ENCODE measurements around the gene FIBCD1. TPM values are rescaled to one million over a fixed set of nuclear protein-coding genes. Genes with fewer than 3 reads are reported as not detected.
A peak's percentile ranks its signal among the peaks of the same experiment; 100 is the strongest.

The FIBCD1 gene
- total RNA-seq, 1 experiment from 2014 or later: 6.6 TPM

DNA sequence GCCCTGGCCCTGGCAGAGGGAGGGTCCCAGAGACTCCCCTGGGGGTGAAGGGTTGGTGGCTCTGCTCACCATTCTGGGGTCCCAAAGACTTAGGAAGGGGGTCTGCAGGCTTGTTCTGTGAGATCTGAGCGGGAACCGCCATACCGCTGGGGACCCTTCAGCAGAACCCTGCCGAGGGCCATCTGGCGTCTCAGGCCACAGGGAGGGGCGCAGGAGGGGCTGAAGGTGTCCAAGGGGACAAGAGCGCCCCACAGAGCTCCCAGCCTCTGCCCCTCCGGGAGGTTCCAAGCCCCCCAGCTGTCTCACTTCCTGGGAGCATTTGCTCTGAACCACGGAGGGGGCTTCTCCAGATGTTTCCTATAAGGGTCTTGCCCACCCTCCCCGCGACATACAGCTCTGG lies 4.8 kb downstream of the FIBCD1 start (continued):
- TF ChIP-seq, protein P1, sequence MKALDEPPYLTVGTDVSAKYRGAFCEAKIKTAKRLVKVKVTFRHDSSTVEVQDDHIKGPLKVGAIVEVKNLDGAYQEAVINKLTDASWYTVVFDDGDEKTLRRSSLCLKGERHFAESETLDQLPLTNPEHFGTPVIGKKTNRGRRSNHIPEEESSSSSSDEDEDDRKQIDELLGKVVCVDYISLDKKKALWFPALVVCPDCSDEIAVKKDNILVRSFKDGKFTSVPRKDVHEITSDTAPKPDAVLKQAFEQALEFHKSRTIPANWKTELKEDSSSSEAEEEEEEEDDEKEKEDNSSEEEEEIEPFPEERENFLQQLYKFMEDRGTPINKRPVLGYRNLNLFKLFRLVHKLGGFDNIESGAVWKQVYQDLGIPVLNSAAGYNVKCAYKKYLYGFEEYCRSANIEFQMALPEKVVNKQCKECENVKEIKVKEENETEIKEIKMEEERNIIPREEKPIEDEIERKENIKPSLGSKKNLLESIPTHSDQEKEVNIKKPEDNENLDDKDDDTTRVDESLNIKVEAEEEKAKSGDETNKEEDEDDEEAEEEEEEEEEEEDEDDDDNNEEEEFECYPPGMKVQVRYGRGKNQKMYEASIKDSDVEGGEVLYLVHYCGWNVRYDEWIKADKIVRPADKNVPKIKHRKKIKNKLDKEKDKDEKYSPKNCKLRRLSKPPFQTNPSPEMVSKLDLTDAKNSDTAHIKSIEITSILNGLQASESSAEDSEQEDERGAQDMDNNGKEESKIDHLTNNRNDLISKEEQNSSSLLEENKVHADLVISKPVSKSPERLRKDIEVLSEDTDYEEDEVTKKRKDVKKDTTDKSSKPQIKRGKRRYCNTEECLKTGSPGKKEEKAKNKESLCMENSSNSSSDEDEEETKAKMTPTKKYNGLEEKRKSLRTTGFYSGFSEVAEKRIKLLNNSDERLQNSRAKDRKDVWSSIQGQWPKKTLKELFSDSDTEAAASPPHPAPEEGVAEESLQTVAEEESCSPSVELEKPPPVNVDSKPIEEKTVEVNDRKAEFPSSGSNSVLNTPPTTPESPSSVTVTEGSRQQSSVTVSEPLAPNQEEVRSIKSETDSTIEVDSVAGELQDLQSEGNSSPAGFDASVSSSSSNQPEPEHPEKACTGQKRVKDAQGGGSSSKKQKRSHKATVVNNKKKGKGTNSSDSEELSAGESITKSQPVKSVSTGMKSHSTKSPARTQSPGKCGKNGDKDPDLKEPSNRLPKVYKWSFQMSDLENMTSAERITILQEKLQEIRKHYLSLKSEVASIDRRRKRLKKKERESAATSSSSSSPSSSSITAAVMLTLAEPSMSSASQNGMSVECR (CRISPR knock-in tag; IDR thresholded peaks at IDR 0.05; ENCODE audit: borderline replicate concordance): no peak
- TF ChIP-seq, protein P2, sequence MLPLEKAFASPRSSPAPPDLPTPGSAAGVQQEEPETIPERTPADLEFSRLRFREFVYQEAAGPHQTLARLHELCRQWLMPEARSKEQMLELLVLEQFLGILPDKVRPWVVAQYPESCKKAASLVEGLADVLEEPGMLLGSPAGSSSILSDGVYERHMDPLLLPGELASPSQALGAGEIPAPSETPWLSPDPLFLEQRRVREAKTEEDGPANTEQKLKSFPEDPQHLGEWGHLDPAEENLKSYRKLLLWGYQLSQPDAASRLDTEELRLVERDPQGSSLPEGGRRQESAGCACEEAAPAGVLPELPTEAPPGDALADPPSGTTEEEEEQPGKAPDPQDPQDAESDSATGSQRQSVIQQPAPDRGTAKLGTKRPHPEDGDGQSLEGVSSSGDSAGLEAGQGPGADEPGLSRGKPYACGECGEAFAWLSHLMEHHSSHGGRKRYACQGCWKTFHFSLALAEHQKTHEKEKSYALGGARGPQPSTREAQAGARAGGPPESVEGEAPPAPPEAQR (CRISPR knock-in tag; IDR thresholded peaks at IDR 0.05): no peak
- no peak for TF ChIP-seq ZNF281 (CRISPR knock-in tag; IDR thresholded peaks at IDR 0.05)

GRCh38 chr9:130933114-130934046 lies 5.7 kb downstream of the FIBCD1 start:
- TF ChIP-seq, protein P3, sequence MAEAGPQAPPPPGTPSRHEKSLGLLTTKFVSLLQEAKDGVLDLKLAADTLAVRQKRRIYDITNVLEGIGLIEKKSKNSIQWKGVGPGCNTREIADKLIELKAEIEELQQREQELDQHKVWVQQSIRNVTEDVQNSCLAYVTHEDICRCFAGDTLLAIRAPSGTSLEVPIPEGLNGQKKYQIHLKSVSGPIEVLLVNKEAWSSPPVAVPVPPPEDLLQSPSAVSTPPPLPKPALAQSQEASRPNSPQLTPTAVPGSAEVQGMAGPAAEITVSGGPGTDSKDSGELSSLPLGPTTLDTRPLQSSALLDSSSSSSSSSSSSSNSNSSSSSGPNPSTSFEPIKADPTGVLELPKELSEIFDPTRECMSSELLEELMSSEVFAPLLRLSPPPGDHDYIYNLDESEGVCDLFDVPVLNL (CRISPR knock-in tag; IDR thresholded peaks at IDR 0.05; ENCODE audit: borderline replicate concordance, low read depth): no peak
- no peak for TF ChIP-seq SOX15 (CRISPR knock-in tag; IDR thresholded peaks at IDR 0.05)
- peak; percentile 29; the same call in 1 of the 2 replicates for TF ChIP-seq ZNF423 (CRISPR knock-in tag; IDR thresholded peaks at IDR 0.05)
- no peak for TF ChIP-seq E2F5 (CRISPR knock-in tag; IDR thresholded peaks at IDR 0.05)
- CTCF ChIA-PET: interaction anchor here (0.5 to 3.9 kb wide), 17 partner anchors 8 to 227 kb away, joined by 3 to 24 read pairs (median 4); no protein-coding TSS in a partner anchor
- Mint-ChIP-seq H3K27ac (peak overlapping the region; percentile 78; the same call in 1 of the 2 replicates), H3K27me3 (ENCODE audit: low read depth) (peaks cover 17% of the 10 kb centered on the region), H3K9me3 (no peaks in the 10 kb centered on the region), H3K4me3 (0 out of 2 replicates have a peak overlapping the region, but pooled peaks have one; percentile 8), H3K4me1 (peaks cover 51% of the 10 kb centered on the region), H3K36me3 (no peaks in the 10 kb centered on the region)
- no peak for DNase-seq (ENCODE audit: low spot score)
- POLR2A ChIA-PET: interaction anchor here (0.8 kb wide), 1 partner anchor 67 kb away, joined by 3 read pairs; no protein-coding TSS in a partner anchor
- no peak for ATAC-seq
